HFFc6 (cell line): ENCODE data around the gene BECN2. TPM values are rescaled to one million over a fixed set of nuclear protein-coding genes. Genes with fewer than 3 reads are reported as not detected.
A peak's percentile ranks its signal among the peaks of the same experiment; 100 is the strongest.

ENCODE experiments used
- DNase-seq: peaks from one replicate; pipeline ENCODE4 v3.0.0-alpha.2; 2018
- H3K27ac Mint-ChIP-seq: 2 replicates; pipeline ENCODE4 v1.8.0; 2020; ENCODE audit warnings: mild to moderate bottlenecking, mixed read lengths
- H3K27me3 Mint-ChIP-seq: 2 replicates; pipeline ENCODE4 v1.8.0; 2021; ENCODE audit warnings: mild to moderate bottlenecking, moderate library complexity, mixed read lengths; ENCODE audit not compliant: insufficient read depth
- H3K36me3 Mint-ChIP-seq: 2 replicates; pipeline ENCODE4 v1.8.0; 2021; ENCODE audit warnings: low read depth, mixed read lengths
- H3K4me1 Mint-ChIP-seq: 2 replicates; pipeline ENCODE4 v1.8.0; 2020; ENCODE audit warnings: low read depth, mixed read lengths
- H3K4me3 Mint-ChIP-seq: 2 replicates; pipeline ENCODE4 v1.8.0; 2020; ENCODE audit warnings: mild to moderate bottlenecking, moderate library complexity, mixed read lengths
- H3K9me3 Mint-ChIP-seq: 2 replicates; pipeline ENCODE4 v1.8.0; 2020; ENCODE audit warnings: mild to moderate bottlenecking, mixed read lengths
- CTCF ChIP-seq: fragments of 200-600 bp; sonication (generic); IDR thresholded peaks from 2 replicates; pipeline ENCODE4 v1.5.0; 2021; ENCODE audit warnings: antibody characterized with exemption, mild to moderate bottlenecking
- total RNA-seq, 6 experiments: library from RNA; stranded (reverse); fragmentation: NEBNext Ultra II Directional; extraction: Animal tissue kit (Norgen Biotek cat#: 25700); gene quantifications; 2 replicates in 1 of 6; 3 replicates in 5 of 6; pipeline ENCODE4 v1.2.3, GENCODE V29; 2021

Gene BECN2
- total RNA-seq, 6 experiments from 2014 or later: not detected

DNA sequence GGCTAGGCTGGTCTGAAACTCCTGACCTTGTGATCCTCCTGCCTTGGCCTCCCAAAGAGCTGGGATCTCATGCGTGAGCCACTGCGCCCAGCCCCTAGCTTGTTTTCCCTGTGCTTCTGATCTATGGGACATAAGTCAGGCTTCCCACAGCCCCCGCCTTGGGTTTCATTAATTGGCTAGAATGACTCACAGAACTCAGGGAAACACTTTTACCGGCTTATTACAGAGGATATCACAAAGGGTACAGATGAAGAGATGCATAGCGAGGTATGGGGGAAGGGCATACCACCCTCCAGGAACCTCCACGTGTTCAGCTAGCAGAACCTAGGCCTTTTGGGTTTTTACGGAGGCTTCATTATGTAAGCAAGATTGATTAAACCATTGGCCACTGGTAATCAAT is 42.9 kb downstream of the BECN2 start:
- no peak for TF ChIP-seq CTCF
- Mint-ChIP-seq H3K27me3 (peaks cover 2% of the 10 kb centered on the region), H3K36me3 (no peaks in the 10 kb centered on the region), H3K4me3 (no peak overlapping the region), H3K9me3 (no peaks in the 10 kb centered on the region), H3K27ac (no peak overlapping the region), H3K4me1 (peaks cover 28% of the 10 kb centered on the region)
- no peak for DNase-seq

GRCh38 chr1:242002072-242002471 is 44.5 kb downstream of the BECN2 start:
- no peak for TF ChIP-seq CTCF
- peaks cover 36% of the 10 kb centered on the region for H3K4me1 Mint-ChIP-seq
- no peak for DNase-seq

GRCh38 chr1:242002510-242002909 is 44.9 kb downstream of the BECN2 start:
- no peaks in the 10 kb centered on the region for H3K9me3 Mint-ChIP-seq
- TF ChIP-seq CTCF: no peak
- H3K27me3 Mint-ChIP-seq: peaks cover 2% of the 10 kb centered on the region
- H3K4me3 Mint-ChIP-seq: no peak overlapping the region
- H3K4me1 Mint-ChIP-seq: peaks cover 36% of the 10 kb centered on the region
- H3K27ac Mint-ChIP-seq: no peak overlapping the region
- H3K36me3 Mint-ChIP-seq: no peaks in the 10 kb centered on the region
- no peak for DNase-seq

More at GRCh38 chr1:242002072-242002471, 44.5 kb downstream of the BECN2 start:
- no peak overlapping the region for H3K4me3 Mint-ChIP-seq
- H3K27ac Mint-ChIP-seq: no peak overlapping the region
- H3K9me3 Mint-ChIP-seq: no peaks in the 10 kb centered on the region
- no peaks in the 10 kb centered on the region for H3K36me3 Mint-ChIP-seq
- H3K27me3 Mint-ChIP-seq: peaks cover 2% of the 10 kb centered on the region

GRCh38 chr1:242004751-242005495 is 47.4 kb downstream of the BECN2 start:
- Mint-ChIP-seq H3K4me1 (peaks cover 26% of the 10 kb centered on the region), H3K9me3 (no peaks in the 10 kb centered on the region), H3K4me3 (0 out of 2 replicates have a peak overlapping the region, but pooled peaks have one; percentile 9), H3K27ac (no peak overlapping the region), H3K27me3 (peaks cover 2% of the 10 kb centered on the region), H3K36me3 (no peaks in the 10 kb centered on the region)
- TF ChIP-seq CTCF: no peak
- no peak for DNase-seq

- Mint-ChIP-seq H3K4me3 (peak overlapping the region; percentile 10; the same call in 1 of the 2 replicates), H3K27ac (peak overlapping the region; percentile 14; the same call in 1 of the 2 replicates), H3K27me3 (peaks cover 2% of the 10 kb centered on the region), H3K9me3 (no peaks in the 10 kb centered on the region), H3K36me3 (no peaks in the 10 kb centered on the region), H3K4me1 (peaks cover 26% of the 10 kb centered on the region)
- no peak for TF ChIP-seq CTCF
- DNase-seq: peak; percentile 58
Observed at GRCh38 chr1:242005866-242006535, 48.4 kb downstream of the BECN2 start.
